Stimulated activated CD8-positive, alpha-beta memory T cell treated with anti-CD3 and anti-CD28 coated beads, Interleukin-4, amount 100 ng/mL, for 4 hours (primary cell): ENCODE data around the gene NCAPG2.
"Not testable (repeated sequence)": the region's sequence is repeated elsewhere in the genome, so short reads cannot be mapped to it uniquely, and the experiment has no call there.

ENCODE experiments used
- DNase-seq, 2 donors: peaks; one replicate each; pipeline ENCODE4 v3.0.0-alpha.2; 2020; ENCODE audit warnings: low read depth in 2 of 2, low spot score in 1 of 2

Gene NCAPG2

GRCh38 chr7:158676171-158676840, 28.3 kb downstream of the NCAPG2 start:
- no peak for DNase-seq

GRCh38 chr7:158672975-158673374, 31.6 kb downstream of the NCAPG2 start:
- DNase-seq: no peak

GRCh38 chr7:158668086-158668485, 36.5 kb downstream of the NCAPG2 start:
- DNase-seq: not testable (repeated sequence)

GRCh38 chr7:158666966-158667678, 37.5 kb downstream of the NCAPG2 start:
- DNase-seq: peak in 1 of 2 donors; percentile 6

- no peak for DNase-seq
Measured at GRCh38 chr7:158666401-158666800, 38.2 kb downstream of the NCAPG2 start.

GRCh38 chr7:158664406-158664805, 40.2 kb downstream of the NCAPG2 start:
- no peak for DNase-seq

- no peak for DNase-seq
Measured at GRCh38 chr7:158663428-158663741, 41.2 kb downstream of the NCAPG2 start.

GRCh38 chr7:158662610-158663427, 41.8 kb downstream of the NCAPG2 start:
- no peak for DNase-seq

- no peak for DNase-seq
Measured at GRCh38 chr7:158658475-158658874, 46.1 kb downstream of the NCAPG2 start.

- no peak for DNase-seq
Measured at GRCh38 chr7:158657189-158657746, 47.3 kb downstream of the NCAPG2 start.

GRCh38 chr7:158655931-158656441, 48.6 kb downstream of the NCAPG2 start:
- no peak for DNase-seq

GRCh38 chr7:158655507-158655906, 49.1 kb downstream of the NCAPG2 start:
- no peak for DNase-seq

- DNase-seq: no peak
Measured at GRCh38 chr7:158651968-158652565, 52.5 kb downstream of the NCAPG2 start.

- no peak for DNase-seq
Measured at GRCh38 chr7:158650821-158651225, 53.8 kb downstream of the NCAPG2 start.

- DNase-seq: no peak
Measured at GRCh38 chr7:158649279-158649678, 55.3 kb downstream of the NCAPG2 start.

- no peak for DNase-seq
Measured at GRCh38 chr7:158648787-158649186, 55.8 kb downstream of the NCAPG2 start.

- DNase-seq: no peak
Measured at GRCh38 chr7:158648168-158648567, 56.4 kb downstream of the NCAPG2 start.

- no peak for DNase-seq
Measured at GRCh38 chr7:158647475-158647792, 57.2 kb downstream of the NCAPG2 start.

- DNase-seq: no peak
Measured at GRCh38 chr7:158646766-158647474, 57.7 kb downstream of the NCAPG2 start.

GRCh38 chr7:158645842-158646241, 58.8 kb downstream of the NCAPG2 start:
- no peak for DNase-seq

- DNase-seq: no peak
Measured at GRCh38 chr7:158642149-158642548, 62.5 kb downstream of the NCAPG2 start.
